ENCODE results near the gene NR3C2.

Gene NR3C2

DNA sequence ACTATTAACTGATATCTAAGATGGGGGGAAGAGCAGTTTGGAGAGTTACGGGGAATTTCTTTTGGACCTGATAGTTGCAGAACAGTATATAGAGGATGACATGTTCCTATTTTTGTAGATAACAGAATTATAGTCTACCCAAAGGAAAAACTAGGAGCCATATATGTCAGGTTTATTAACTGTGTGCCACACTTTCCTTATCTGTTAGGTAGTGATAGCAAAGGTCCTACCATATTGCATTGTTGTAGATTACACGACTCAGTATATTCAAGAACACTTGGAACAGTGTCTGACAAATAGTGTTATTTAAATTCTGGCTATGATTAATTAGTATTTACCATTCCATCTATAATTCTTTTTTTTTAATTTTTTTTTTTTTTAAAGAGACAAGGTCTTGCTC, 175.3 kb downstream of the NR3C2 start:
- Mint-ChIP-seq H3K27me3 (no peaks in the 10 kb centered on the region), H3K9me3 (peaks cover 0 to 2% of the 10 kb centered on the region in 2 donors), H3K4me1 (no peaks in the 10 kb centered on the region), H3K27ac (no peak overlapping the region), H3K4me3 (no peak overlapping the region), H3K36me3 (no peaks in the 10 kb centered on the region)
- ATAC-seq (replicated peaks) (no peak), DNase-seq (no peak)

DNA sequence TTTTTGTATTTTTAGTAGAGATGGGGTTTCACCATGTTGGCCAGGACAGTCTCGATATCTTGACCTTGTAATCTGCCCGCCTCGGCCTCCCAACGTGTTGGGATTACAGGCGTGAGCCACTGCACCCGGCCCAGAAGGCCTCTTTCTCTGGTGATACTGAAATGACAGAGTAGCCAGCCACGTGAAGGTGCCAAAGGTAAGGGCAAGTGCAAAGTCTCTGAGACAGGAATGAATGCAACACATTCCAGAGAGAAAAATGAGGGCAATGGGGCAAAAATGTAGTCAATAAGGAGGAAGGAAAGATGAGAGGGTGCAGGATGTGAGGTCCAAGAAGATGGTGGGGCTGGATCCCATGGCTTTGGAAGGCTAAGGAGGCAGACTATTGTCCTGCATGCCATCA, 176.0 kb downstream of the NR3C2 start:
- DNase-seq (no peak), ATAC-seq (replicated peaks) (no peak)
- no peaks in the 10 kb centered on the region for H3K4me1 Mint-ChIP-seq
- no peak overlapping the region for H3K27ac Mint-ChIP-seq
- H3K36me3 Mint-ChIP-seq = peaks cover 0 to 2% of the 10 kb centered on the region in 2 donors
- no peak overlapping the region for H3K4me3 Mint-ChIP-seq
- H3K9me3 Mint-ChIP-seq = peaks cover 0 to 3% of the 10 kb centered on the region in 2 donors
- no peaks in the 10 kb centered on the region for H3K27me3 Mint-ChIP-seq

DNA sequence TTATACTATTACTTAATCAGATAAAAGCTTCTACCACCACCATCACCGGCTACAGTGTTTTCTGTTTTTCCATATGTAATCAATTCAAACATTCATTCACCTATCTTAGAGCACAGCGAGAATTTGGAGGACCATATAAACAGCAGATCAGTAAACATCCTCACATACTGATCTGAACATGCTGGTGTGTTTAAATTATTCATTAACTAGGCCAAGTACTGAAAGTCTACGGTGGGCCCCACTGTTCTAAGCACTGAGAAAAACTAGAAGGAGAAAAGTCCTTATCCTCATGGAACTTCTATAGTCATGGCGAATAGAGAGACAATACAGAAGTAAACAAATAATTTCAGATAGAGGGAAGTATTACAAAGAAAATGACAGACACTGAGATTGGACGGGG, 176.6 kb downstream of the NR3C2 start:
- Mint-ChIP-seq H3K4me1 (no peaks in the 10 kb centered on the region), H3K27me3 (no peaks in the 10 kb centered on the region), H3K27ac (no peak overlapping the region), H3K36me3 (peaks cover 0 to 3% of the 10 kb centered on the region in 2 donors), H3K4me3 (no peak overlapping the region), H3K9me3 (peaks cover 0 to 4% of the 10 kb centered on the region in 2 donors)
- ATAC-seq (replicated peaks) (no peak), DNase-seq (no peak)

DNA sequence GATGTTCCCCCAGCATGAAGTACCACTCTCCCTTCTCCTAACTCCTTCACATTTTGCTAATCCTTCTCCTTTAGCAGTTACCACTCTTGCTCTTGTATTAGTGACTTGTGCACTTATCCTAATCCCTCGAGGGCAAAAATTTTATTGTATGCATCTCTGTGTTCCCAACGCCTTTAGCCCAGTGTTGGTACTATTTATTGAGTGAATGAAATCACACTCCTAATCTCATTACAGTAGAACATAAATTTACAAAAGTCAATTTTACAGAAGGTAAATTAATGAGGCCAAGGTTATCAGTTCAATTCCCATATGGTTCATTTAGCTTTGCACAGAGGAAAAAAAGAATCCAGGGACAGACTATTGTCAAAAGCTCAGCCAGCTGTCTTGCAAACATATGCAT, 178.4 kb downstream of the NR3C2 start:
- Mint-ChIP-seq H3K4me1 (no peaks in the 10 kb centered on the region), H3K4me3 (no peak overlapping the region), H3K9me3 (peaks cover 0 to 4% of the 10 kb centered on the region in 2 donors), H3K27ac (no peak overlapping the region), H3K27me3 (no peaks in the 10 kb centered on the region), H3K36me3 (peaks cover 0 to 3% of the 10 kb centered on the region in 2 donors)
- ATAC-seq (replicated peaks) (no peak), DNase-seq (no peak)

DNA sequence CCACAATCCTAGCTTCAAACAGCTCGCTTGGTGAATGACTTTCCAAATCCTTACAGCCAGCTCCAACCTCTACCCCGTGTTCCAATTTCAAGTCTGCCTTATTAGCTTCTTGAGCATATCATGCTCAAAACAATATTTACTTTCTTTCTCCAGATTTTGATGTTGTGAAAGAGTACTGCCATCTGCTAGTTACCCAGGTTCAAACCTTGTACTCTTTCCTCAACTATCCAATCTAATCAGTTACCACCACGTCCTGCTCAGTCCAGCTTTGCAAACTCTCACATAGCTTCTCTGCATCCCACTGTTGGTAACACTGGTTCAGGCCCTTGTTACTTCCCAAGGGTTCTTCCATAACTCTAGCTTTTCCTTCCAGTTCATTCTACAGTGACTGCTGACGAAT, 179.1 kb downstream of the NR3C2 start:
- H3K4me1 Mint-ChIP-seq = no peaks in the 10 kb centered on the region
- no peak for DNase-seq
- H3K4me3 Mint-ChIP-seq = no peak overlapping the region
- no peak for ATAC-seq (replicated peaks)
- H3K36me3 Mint-ChIP-seq = peaks cover 0 to 3% of the 10 kb centered on the region in 2 donors
- H3K27me3 Mint-ChIP-seq = no peaks in the 10 kb centered on the region
- peaks cover 0 to 4% of the 10 kb centered on the region in 2 donors for H3K9me3 Mint-ChIP-seq
- no peak overlapping the region for H3K27ac Mint-ChIP-seq

DNA sequence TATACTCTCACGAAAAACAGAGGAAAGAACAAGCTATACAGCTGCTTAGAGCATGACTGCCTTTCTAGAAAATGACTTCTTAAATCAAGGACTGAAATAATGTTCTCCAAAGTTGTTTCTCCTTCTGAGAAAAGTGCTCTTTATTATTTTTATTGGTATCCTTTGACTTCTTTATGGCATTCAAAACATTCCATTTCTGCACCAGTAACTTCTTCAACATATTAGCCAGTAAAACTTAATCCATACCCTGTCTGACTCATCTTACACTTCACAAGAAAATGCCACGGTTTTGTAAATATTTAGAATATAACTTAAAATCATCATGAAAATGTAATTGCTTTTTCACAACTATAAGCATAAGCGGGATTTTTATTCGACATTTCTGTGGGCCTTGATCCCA, 180.4 kb downstream of the NR3C2 start:
- H3K36me3 Mint-ChIP-seq = peaks cover 0 to 3% of the 10 kb centered on the region in 2 donors
- ATAC-seq (replicated peaks) = no peak
- no peak overlapping the region for H3K4me3 Mint-ChIP-seq
- DNase-seq = no peak
- H3K27ac Mint-ChIP-seq = no peak overlapping the region
- H3K9me3 Mint-ChIP-seq = peaks cover 0 to 4% of the 10 kb centered on the region in 2 donors
- no peaks in the 10 kb centered on the region for H3K27me3 Mint-ChIP-seq
- H3K4me1 Mint-ChIP-seq = no peaks in the 10 kb centered on the region

DNA sequence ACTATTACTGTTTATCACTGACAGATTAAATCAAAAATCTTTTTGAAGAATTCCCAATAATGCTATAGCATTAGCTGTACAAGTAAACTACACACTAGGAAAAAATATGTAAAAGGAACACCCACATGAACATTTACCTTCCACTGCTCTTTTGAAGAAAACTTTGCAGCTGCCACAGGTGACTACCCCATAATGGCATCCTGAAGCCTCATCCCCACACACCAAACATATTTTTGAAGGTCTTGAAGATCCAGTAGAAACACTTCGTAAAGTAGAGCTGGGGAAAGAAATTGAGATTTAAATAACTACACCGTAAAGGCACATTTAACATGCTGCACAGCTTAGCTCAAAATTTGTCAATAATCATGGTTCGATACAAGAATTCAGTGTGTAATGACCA, 182.4 kb downstream of the NR3C2 start:
- DNase-seq (no peak), ATAC-seq (replicated peaks) (no peak)
- no peaks in the 10 kb centered on the region for H3K4me1 Mint-ChIP-seq
- peaks cover 0 to 4% of the 10 kb centered on the region in 2 donors for H3K9me3 Mint-ChIP-seq
- no peaks in the 10 kb centered on the region for H3K27me3 Mint-ChIP-seq
- H3K4me3 Mint-ChIP-seq = no peak overlapping the region
- H3K27ac Mint-ChIP-seq = no peak overlapping the region
- H3K36me3 Mint-ChIP-seq = peaks cover 0 to 3% of the 10 kb centered on the region in 2 donors

DNA sequence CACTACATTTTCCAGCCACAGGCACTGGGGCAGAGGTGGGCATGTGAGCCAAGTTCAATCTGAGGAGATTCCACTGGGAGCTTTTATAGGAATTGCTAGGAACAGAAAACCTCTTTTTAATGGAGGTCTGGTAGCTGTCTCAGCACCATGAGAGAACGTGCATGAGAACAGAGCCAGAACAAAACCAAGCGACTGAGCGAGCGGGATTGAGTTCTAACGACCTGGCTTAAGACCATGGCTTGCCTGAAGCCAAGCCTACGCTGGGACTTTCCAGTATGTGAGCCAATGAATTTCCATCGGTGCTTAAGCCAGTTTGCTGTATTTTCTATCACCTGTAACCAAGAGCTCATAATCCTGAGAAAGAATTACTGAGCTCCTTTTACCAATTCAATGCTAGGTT, 183.7 kb downstream of the NR3C2 start:
- Mint-ChIP-seq H3K9me3 (peaks cover 0 to 4% of the 10 kb centered on the region in 2 donors), H3K36me3 (peaks cover 0 to 3% of the 10 kb centered on the region in 2 donors), H3K4me3 (no peak overlapping the region), H3K4me1 (no peaks in the 10 kb centered on the region), H3K27me3 (no peaks in the 10 kb centered on the region), H3K27ac (no peak overlapping the region)
- no peak for ATAC-seq (replicated peaks)
- DNase-seq = no peak

DNA sequence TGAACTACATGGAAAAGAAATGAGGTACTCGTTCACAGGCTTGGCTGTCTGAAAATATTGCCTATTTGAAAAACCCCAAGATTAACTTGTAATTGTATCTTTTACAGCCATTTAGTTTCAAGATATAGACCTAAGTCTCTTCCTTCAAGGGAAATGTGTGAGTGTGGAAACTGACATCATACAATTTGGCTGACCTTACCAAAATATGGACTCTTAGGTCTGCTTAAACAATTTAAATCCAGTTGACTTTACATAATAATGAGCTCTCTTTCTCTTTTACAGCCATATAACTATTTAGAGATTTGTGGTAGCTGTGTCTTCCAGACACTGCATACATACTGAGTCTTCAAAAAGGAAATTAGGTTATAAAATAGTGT, 186.9 kb downstream of the NR3C2 start:
- no peaks in the 10 kb centered on the region for H3K9me3 Mint-ChIP-seq
- peaks cover 0 to 1% of the 10 kb centered on the region in 2 donors for H3K4me1 Mint-ChIP-seq
- peaks cover 0 to 2% of the 10 kb centered on the region in 2 donors for H3K36me3 Mint-ChIP-seq
- ATAC-seq (replicated peaks) = no peak
- H3K27me3 Mint-ChIP-seq = no peaks in the 10 kb centered on the region
- DNase-seq = no peak
- no peak overlapping the region for H3K27ac Mint-ChIP-seq
- H3K4me3 Mint-ChIP-seq = no peak overlapping the region

DNA sequence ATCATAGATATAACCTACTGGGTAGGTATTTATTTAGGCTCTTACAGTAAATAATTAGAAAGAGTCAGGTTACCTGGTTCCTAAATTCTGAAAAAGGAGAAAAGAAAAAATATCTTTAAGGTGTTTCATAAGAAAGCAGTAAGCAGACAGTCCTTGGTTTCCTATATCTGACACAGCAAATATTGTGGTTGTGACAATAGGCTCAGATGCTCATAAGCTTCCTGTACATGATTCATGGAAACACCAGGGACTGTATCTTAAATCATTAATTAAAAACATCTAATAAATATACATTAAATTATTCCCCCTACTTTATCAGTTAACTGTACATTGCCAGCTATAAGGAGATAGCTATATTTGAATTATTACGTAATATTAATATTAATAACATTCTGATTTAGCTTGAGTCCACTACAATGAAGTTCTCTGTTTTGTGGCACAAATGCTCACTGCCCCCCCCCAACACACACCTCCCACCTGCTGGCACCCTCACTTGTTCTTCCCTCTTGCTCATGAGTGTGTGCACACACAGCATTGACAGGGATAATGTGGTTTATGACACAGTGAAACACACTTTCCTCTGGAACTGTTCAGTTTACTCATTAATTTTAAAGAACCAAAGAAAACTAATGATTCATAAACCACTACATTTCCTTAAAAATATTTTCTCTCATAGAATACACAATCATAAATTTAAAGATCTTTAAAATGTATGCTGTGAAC, 187.4 kb downstream of the NR3C2 start:
- DNase-seq = no peak
- no peaks in the 10 kb centered on the region for H3K9me3 Mint-ChIP-seq
- H3K27ac Mint-ChIP-seq = no peak overlapping the region
- ATAC-seq (replicated peaks) = no peak
- no peak overlapping the region for H3K4me3 Mint-ChIP-seq
- H3K27me3 Mint-ChIP-seq = no peaks in the 10 kb centered on the region
- peaks cover 0 to 1% of the 10 kb centered on the region in 2 donors for H3K4me1 Mint-ChIP-seq
- peaks cover 0 to 2% of the 10 kb centered on the region in 2 donors for H3K36me3 Mint-ChIP-seq

DNA sequence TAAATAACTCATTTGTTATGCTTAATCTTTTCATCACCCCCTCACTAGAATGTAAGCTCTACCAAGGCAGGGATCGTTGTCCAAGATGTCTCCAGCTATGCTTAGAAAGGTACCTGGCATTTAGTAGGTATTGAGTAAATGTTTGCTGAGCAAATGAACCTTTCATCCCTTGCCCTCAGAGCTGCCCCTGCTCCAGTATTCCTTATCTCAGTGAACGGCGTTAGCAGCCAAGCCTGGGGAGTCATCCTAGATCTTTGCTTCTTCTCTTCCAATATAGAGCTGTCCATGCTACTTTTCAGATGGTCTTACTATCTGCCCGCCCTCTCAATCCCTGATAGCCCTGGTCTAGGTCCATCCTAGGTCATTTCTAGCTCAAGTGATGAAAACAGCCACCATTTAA, 188.4 kb downstream of the NR3C2 start:
- no peaks in the 10 kb centered on the region for H3K9me3 Mint-ChIP-seq
- no peak for ATAC-seq (replicated peaks)
- H3K27ac Mint-ChIP-seq = no peak overlapping the region
- DNase-seq = no peak
- H3K36me3 Mint-ChIP-seq = peaks cover 0 to 2% of the 10 kb centered on the region in 2 donors
- no peaks in the 10 kb centered on the region for H3K27me3 Mint-ChIP-seq
- H3K4me3 Mint-ChIP-seq = no peak overlapping the region
- H3K4me1 Mint-ChIP-seq = peaks cover 0 to 1% of the 10 kb centered on the region in 2 donors

DNA sequence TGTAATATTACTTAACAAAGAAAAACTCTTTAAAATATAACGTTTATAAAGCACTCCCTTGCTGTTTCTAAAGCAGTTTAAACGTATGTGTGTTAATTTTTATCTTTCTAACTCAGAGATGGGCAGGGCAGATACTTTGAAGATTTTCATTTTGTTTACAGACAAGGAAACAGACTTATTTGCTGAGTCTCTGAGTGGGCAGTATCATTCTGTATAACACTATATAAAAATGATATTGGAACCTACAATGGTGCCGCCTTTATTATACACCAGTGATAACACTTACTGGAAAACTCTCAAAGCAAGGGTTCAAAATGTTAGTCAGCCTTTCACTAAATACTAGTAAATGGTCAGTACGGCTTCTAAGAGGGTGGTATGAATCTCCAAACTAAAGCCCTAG, 193.4 kb downstream of the NR3C2 start:
- ATAC-seq (replicated peaks) (no peak), DNase-seq (no peak)
- Mint-ChIP-seq H3K27me3 (no peaks in the 10 kb centered on the region), H3K4me3 (no peak overlapping the region), H3K9me3 (no peaks in the 10 kb centered on the region), H3K27ac (no peak overlapping the region), H3K4me1 (peaks cover 0 to 3% of the 10 kb centered on the region in 2 donors), H3K36me3 (peaks cover 0 to 2% of the 10 kb centered on the region in 2 donors)

DNA sequence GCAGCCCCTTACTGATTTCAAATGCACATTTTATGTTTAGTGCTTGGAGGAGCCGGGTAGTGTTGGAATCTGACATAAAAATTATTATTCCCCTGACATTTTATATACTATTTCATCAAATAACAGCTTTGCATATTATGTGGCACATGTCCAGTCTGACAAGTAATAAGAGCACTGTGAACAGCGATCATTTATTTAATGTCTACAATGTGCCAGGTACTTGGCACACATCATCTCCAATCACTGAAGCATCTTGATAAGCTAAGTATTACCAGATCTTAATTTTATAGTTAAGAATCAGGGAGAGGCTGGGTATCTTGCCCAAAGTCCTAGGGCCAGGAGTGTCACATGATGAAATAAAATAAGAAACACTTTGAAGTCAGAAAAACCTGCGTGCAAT, 197.2 kb downstream of the NR3C2 start:
- ATAC-seq (replicated peaks) (no peak), DNase-seq (no peak)
- Mint-ChIP-seq H3K9me3 (peaks cover 0 to 4% of the 10 kb centered on the region in 2 donors), H3K4me1 (peaks cover 0 to 2% of the 10 kb centered on the region in 2 donors), H3K27me3 (no peaks in the 10 kb centered on the region), H3K27ac (no peak overlapping the region), H3K36me3 (peaks cover 0 to 6% of the 10 kb centered on the region in 2 donors), H3K4me3 (no peak overlapping the region)

DNA sequence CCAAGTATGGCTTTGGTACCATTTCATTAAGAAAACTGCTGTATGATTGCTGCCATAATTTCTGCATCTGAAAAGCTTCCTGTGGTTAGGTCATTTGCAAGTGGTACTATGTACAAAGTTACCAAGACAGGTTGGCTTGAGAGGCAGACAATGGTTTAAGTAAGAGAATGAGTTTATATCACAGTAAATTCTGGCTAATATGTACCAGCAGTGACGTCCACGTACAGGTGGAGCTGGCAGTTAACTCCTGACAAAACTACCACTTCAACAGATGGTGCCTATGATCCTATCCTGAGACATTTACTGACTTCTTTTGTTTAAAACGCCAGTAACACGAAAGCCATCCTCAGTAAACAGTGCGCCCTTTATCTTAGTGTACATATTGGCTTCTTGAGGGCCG, 198.4 kb downstream of the NR3C2 start:
- no peak for ATAC-seq (replicated peaks)
- H3K9me3 Mint-ChIP-seq = peaks cover 0 to 4% of the 10 kb centered on the region in 2 donors
- H3K4me3 Mint-ChIP-seq = no peak overlapping the region
- no peak for DNase-seq
- no peaks in the 10 kb centered on the region for H3K27me3 Mint-ChIP-seq
- H3K4me1 Mint-ChIP-seq = peaks cover 0 to 2% of the 10 kb centered on the region in 2 donors
- no peak overlapping the region for H3K27ac Mint-ChIP-seq
- peaks cover 0 to 10% of the 10 kb centered on the region in 2 donors for H3K36me3 Mint-ChIP-seq

DNA sequence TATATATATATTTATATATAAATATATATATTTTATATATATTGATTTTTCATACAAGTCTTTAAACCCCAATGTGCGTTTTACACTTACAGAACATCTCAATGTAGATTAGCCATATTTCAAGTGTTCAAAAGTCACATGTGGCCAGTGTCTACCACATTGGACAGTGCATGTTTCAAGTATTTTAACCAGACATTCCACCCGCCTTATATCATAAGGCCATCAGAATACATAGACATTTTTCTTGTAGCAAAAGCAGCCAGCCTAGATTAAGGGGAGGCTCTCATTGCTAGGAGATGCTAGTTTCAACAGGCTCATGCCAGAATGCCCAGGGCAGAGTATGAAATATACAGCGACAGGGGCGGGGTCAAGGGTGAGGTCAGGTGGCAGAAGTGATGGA, 202.0 kb downstream of the NR3C2 start:
- Mint-ChIP-seq H3K27ac (no peak overlapping the region), H3K9me3 (peaks cover 0 to 4% of the 10 kb centered on the region in 2 donors), H3K36me3 (peaks cover 0 to 10% of the 10 kb centered on the region in 2 donors), H3K27me3 (no peaks in the 10 kb centered on the region), H3K4me3 (no peak overlapping the region), H3K4me1 (no peaks in the 10 kb centered on the region)
- DNase-seq = no peak
- no peak for ATAC-seq (replicated peaks)
